Urinary bladder (tissue), 4 donors: ENCODE measurements around the gene SIRPG. TPM values are rescaled to one million over a fixed set of nuclear protein-coding genes. Genes with fewer than 3 reads are reported as not detected.

Source experiments
- DNase-seq: peaks from one replicate; pipeline ENCODE4 v3.0.0-alpha.2; 2015; ENCODE audit errors: extremely low spot score
- H3K27ac ChIP-seq: one replicate; pipeline ENCODE4 v1.5.1; 2013; ENCODE audit warnings: low read depth, mild to moderate bottlenecking, moderate library complexity
- H3K36me3 ChIP-seq: one replicate; pipeline ENCODE4 v1.6.1; 2013; ENCODE audit warnings: mild to moderate bottlenecking, moderate library complexity; ENCODE audit not compliant: insufficient read depth
- H3K4me1 ChIP-seq: one replicate; pipeline ENCODE4 v1.6.1; 2013; ENCODE audit warnings: mild to moderate bottlenecking, moderate library complexity; ENCODE audit not compliant: insufficient read depth
- H3K4me3 ChIP-seq: one replicate; pipeline ENCODE4 v1.5.1; 2013; ENCODE audit warnings: low read depth, low read length
- WGBS: extraction: QIAGEN DNeasy Blood & Tissue Kit; methylation state at CpG from one replicate; pipeline ENCODE4 v1.1.7; 2013; 5-methylcytosine and 5-hydroxymethylcytosine counted together
- polyA plus RNA-seq: library from polyadenylated mRNA; stranded (reverse); fragments of 200-250 nt; gene quantifications from one replicate; pipeline ENCODE4 v1.2.3, GENCODE V29; 2013
- total RNA-seq: library from RNA; depleted of rRNA; stranded (reverse); fragments of >200 nt; gene quantifications from one replicate; pipeline ENCODE4 v1.2.3, GENCODE V29; 2014
- donor health status: healthy with polysubstance abuse.
- donor health status: healthy.

Gene SIRPG
- total and polyA plus RNA-seq, 2 donors, result 0.49 TPM; not detected in 1

DNA sequence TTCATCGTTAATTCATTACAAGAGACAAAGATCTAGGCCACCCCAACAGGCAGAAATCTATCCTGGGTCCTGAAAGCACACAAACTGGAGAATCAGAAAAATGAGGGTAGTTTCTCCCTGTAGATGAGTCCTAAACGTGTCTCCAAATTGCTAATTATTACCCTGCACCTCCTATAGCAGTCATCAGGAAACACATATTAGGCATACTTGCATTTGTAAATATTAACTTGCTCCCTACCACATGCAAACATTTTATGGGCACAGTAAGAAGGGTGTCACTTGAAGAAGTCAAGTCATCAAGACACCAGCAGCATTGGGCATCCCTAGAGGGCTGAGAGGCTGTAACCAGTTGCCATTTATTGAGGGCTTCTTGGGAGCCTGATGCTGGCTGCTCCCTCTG lies 19.8 kb downstream of the SIRPG start:
- H3K36me3 ChIP-seq, result no peaks in the 10 kb centered on the region
- H3K27ac ChIP-seq, result no peak overlapping the region
- H3K4me1 ChIP-seq, result no peaks in the 10 kb centered on the region
- H3K4me3 ChIP-seq, result no peak overlapping the region
- no peak for DNase-seq
- WGBS, result 65% methylated on average over 2 of the region's 2 CpGs

DNA sequence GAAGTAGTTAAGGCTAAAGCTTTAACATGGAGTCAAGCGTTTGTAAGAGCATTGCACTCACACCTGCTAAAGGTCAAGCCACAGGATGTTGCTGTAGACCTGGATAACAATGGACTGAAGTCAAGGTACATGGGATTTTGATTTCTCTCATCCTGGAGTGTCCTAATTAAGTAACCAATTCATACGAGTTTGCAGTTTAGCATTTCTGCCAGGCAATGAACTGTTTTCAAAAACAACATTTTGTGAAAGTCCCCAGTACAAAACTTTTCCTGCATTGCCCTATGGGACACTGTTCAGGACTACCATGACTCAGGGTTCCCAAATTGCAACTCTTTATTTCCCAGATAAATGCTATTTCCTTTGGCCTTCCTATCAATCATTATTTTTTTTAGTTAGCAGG lies 20.4 kb downstream of the SIRPG start:
- H3K27ac ChIP-seq, result no peak overlapping the region
- H3K4me3 ChIP-seq, result no peak overlapping the region
- H3K4me1 ChIP-seq, result no peaks in the 10 kb centered on the region
- no peak for DNase-seq
- 63% methylated on average over 2 of the region's 2 CpGs for WGBS
- H3K36me3 ChIP-seq, result no peaks in the 10 kb centered on the region

DNA sequence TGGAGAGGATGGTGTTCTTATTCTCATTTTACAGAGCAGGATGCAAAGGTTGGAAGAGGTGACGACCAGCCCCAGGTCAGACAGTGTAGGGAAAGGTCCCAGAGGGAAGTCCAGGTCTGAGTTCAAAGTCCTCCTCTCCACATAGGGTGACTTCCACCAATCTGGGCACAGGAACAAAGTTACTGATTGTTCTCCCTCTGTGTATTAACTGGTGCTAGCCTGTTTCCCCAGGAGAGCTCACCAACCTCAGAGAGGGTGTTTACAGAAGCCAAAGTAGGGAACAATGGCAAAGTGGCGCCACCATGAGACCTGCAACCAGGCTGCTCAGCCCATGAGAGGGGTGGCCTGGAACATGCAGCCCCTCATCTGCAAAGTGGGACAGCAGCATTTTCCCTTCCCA lies 21.0 kb downstream of the SIRPG start:
- WGBS, result 75% methylated on average over 2 of the region's 2 CpGs
- H3K4me1 ChIP-seq, result no peaks in the 10 kb centered on the region
- no peak overlapping the region for H3K4me3 ChIP-seq
- no peak overlapping the region for H3K27ac ChIP-seq
- H3K36me3 ChIP-seq, result no peaks in the 10 kb centered on the region
- DNase-seq, result no peak

DNA sequence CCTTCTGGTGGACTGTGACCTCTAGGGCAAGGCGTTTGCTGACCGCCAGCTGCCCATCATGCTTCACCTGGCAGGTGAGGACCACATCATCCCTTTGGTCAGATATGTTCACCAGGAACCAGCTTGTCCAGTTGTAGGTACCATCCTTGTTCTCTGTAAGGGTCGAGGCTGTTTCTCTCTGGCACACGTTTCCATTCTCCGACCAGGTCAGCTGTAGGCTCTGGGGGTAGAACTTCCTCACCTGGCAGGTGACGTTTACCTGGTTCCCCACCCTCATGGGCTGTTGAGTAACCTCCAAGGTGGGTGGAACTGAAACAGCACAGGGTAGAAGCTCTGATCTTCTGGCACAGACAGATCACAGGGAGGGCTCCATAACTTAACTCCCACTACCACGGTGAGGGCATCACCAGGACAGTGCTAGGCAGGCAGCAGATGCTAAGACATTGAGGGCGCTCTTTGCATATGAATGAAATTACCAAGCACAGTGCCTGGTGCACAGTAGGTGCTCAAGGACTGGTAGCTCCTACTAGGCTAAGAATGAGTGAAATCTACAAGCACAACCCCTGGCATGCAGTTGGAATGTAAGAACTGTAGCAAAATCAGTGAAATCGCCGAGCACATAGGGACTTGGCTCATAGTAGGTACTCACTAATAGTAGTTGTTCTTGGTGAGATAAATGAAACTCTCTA lies 22.1 kb downstream of the SIRPG start:
- Histone ChIP-seq H3K27ac (no peak overlapping the region), H3K4me3 (no peak overlapping the region), H3K4me1 (no peaks in the 10 kb centered on the region), H3K36me3 (no peaks in the 10 kb centered on the region)
- 82% methylated on average over 10 of the region's 10 CpGs for WGBS
- no peak for DNase-seq

DNA sequence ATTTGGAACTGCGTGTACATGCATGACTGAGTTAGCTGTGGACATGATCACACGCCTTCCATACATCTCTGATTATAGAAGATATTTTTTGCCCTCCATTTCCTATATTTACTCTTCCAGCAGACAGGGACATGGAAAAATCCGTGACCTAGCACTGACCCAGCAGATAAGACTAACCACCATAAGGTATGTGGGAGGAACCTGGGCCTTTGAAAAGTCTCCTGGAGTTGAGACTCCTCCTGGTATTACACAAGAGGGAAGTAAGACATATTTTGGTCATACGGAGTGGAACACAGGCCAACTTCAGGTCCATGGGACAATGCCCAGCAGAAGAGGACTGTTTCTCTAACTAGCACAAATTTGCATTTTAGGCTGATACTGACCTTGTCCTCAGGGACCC lies 24.0 kb downstream of the SIRPG start:
- DNase-seq, result no peak
- 75% methylated on average over 4 of the region's 4 CpGs for WGBS

DNA sequence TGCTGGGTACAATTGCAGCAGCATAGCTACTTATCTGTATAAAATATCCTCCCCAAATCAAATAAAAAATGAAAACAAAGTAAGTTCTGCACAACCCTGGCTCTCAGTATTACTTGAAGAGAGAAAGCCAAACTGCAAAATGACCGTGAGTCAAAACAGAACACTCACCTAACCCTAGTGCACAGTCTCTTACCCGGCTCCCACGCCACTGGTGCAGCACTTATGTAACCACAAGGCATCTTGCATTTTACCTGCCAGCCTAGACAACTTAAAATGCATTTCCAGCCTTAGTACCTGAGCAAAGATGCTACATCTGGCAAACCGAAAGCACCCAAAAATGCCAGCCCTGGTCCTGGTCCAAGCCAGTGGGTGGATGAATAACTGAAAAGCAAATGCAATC lies 25.4 kb downstream of the SIRPG start:
- WGBS, result 79% methylated on average over 4 of the region's 4 CpGs
- DNase-seq, result no peak
- no peaks in the 10 kb centered on the region for H3K36me3 ChIP-seq

More for the DNA sequence above, 24.0 kb downstream of the SIRPG start:
- H3K4me1 ChIP-seq, result no peaks in the 10 kb centered on the region
- H3K27ac ChIP-seq, result no peak overlapping the region
- H3K36me3 ChIP-seq, result no peaks in the 10 kb centered on the region
- H3K4me3 ChIP-seq, result no peak overlapping the region

DNA sequence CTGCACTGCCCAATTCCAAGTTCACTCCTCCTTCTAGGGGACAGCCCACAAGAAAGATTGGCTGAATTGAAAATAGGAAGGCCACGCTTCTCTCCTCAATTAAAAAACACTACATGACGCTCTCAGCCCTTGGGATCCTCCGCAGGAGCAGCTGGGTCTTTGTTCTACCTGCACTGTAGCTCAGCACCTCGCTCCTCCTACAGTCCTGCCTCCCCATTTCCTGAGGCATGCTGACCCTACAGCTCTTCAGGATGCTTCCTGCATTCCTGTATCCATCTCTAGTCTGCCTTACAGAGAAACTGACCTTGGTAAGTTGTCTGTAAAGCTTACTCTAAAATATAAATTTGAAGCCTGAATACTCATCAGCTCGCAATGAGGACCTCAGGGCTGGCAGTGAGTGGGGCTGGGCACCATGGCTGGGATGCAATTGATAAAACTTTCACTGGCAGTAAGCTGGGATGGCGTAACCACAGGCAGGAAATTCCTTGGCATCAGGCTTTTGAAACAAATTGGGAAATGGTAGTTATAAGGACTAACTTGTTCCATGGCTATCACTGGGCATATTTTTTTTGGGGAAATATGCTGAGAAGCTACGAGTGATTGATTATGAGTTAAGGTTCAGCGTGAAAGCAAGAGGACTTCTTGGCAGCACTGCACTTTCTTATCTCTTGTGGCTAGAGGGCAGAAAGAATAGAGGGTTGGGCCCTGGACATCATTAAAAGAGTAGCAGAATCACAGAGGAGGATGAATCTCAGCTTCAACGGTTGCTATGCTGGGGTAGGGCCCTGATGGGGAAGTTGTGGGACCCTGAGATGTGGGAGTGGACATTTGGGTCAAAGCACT lies 26.0 kb downstream of the SIRPG start:
- Histone ChIP-seq H3K4me1 (no peaks in the 10 kb centered on the region), H3K4me3 (no peak overlapping the region), H3K27ac (no peak overlapping the region), H3K36me3 (no peaks in the 10 kb centered on the region)
- WGBS, result 59% methylated on average over 9 of the region's 9 CpGs
- no peak for DNase-seq

More for the DNA sequence above, 25.4 kb downstream of the SIRPG start:
- Histone ChIP-seq H3K4me3 (no peak overlapping the region), H3K27ac (no peak overlapping the region), H3K4me1 (no peaks in the 10 kb centered on the region)

DNA sequence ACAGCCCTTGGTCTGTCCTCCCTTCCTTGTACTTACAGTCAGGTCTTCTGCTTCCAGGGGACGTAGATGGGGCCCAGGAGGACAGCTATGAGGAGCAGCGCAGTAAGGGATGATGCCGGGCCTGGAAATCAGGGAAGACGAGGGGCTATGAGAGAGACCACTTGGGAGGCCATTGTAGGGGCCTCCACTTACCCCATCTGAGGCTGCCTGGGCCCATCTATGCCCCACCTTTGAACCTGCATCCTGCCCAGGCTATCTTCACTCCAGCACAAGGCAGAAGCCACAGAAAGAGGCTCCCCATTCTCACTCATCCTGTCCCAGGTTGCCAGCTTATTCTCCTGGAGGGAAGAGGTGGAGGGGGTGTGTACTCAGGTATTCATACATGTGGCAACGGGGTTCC lies 27.4 kb downstream of the SIRPG start:
- Histone ChIP-seq H3K4me1 (no peaks in the 10 kb centered on the region), H3K36me3 (no peaks in the 10 kb centered on the region), H3K27ac (no peak overlapping the region), H3K4me3 (no peak overlapping the region)
- WGBS, result 89% methylated on average over 5 of the region's 5 CpGs
- DNase-seq, result no peak

DNA sequence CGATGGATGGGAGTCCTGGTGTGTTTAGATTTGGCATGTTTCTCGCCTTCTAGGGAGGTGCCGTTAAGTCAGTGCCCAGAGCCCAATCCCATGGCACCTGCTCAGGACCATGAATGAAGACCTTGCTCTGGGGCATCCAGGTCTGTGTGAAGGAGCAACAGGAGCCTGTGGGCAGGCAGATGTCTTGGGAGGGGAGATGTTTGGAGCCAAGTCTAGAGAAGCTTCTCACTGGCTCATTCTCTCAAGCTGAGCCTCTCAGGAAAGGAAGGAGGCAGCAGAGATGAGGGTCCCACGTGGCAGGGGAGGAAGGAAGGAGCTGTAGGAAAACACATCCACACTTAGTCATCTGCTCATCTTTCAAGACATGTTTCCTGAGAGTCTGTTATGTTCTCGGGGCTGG lies 28.3 kb downstream of the SIRPG start:
- Histone ChIP-seq H3K36me3 (no peaks in the 10 kb centered on the region), H3K27ac (no peak overlapping the region), H3K4me1 (no peaks in the 10 kb centered on the region), H3K4me3 (no peak overlapping the region)
- WGBS, result 65% methylated on average over 5 of the region's 5 CpGs
- DNase-seq, result no peak

DNA sequence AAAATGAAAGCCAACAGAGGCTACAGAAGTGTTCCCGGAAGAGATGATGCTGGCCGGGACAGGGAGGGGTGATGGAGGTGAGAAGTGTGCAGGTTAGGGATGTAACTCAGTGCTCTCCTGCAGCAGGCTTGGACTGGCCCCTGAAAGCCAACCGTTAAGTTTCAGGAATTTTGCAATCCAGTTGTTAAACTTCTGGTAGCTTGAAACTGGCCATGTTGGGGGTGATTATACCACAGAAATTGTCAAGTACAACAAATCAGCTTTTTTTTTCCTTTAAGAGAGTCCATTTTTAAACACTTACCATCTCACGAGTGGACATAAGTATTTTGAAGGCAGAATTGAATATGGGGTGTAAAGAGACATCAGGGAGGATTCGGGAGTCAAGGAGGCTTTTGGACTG lies 29.0 kb downstream of the SIRPG start:
- no peak overlapping the region for H3K27ac ChIP-seq
- no peaks in the 10 kb centered on the region for H3K4me1 ChIP-seq
- no peaks in the 10 kb centered on the region for H3K36me3 ChIP-seq
- DNase-seq, result no peak
- no peak overlapping the region for H3K4me3 ChIP-seq
- 75% methylated on average over 5 of the region's 5 CpGs for WGBS

DNA sequence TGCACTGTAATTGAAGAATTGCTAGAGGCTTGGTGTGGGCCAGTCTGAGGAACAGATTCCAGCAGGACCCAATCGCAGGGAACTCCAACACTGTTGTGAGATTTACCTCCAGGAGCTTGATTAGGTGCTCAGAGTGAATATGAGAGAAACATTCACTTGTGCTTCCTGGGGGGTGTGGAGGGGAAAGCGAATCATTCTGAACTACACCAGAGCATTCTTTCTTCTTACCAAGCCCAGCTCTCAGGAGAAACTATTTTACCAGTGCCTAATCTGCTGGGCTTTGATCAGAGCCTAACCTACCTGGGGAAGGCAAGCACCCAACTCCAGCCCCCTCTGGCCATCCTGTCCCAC lies 30.4 kb downstream of the SIRPG start:
- Histone ChIP-seq H3K4me3 (no peak overlapping the region), H3K36me3 (no peaks in the 10 kb centered on the region), H3K27ac (no peak overlapping the region), H3K4me1 (no peaks in the 10 kb centered on the region)
- DNase-seq, result no peak
- 76% methylated on average over 2 of the region's 2 CpGs for WGBS

DNA sequence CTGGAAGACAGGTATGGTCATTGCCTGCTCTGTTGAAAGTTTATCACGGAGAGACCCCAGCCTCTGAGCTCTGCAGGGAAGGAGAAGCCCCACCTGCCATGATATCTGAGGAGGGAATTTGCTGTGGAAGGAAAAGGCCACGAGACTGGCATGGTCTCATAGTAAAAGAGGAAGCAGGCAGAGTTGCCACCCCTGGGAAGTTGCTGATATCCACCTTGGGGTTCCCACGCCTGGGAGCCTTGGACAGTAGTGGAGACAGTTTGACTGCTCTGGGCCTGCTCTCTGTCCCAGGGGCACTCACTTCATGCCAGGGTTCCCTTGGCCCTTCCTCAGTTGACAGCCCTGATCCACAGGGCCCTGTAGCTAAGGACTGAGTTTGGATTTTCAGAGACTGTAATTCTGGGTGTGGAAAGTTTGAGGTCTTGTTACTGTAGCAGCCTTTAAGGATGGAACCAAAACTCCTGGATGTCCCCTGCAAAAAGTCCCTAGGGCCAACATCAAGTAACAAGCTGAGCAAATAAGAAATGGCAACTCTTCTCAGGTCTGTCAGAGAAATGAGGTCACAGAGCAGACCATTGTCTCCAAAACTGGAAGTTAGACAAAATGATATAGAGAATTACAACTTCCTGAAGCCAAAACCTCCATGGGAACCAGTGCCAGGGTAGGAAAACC lies 30.9 kb downstream of the SIRPG start:
- WGBS, result 72% methylated on average over 3 of the region's 3 CpGs
- no peak for DNase-seq
- no peak overlapping the region for H3K4me3 ChIP-seq

DNA sequence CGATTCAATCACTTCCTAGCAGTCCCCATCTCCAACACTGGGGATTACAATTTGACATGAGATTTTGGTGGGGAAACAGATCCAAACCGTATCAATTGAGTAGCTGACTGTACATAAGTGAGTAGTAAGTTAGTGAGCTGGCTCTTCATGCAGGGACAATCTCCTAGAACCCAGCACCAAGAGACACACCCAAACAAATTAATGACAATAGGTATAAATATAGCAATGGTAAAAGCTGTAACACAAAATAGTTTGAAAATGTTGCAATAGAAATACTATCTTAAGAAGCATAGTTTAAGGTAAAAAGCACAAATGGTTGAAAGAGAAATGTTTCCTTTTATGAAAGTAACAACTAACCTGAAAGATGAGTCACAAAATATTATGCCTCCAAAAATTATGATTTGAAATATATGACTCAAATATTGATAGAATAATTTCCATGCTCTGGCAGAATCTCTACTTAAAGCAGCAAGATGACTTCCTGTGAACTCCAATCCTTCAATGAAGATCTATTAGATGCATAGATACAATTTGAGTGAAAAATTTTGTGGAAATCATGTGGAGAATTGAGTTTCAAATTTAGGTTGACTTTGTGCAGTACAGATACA lies 32.4 kb downstream of the SIRPG start:
- Histone ChIP-seq H3K4me3 (no peak overlapping the region), H3K27ac (no peak overlapping the region), H3K4me1 (no peaks in the 10 kb centered on the region), H3K36me3 (no peaks in the 10 kb centered on the region)
- 52% methylated on average over 2 of the region's 2 CpGs for WGBS
- DNase-seq, result no peak

More for the DNA sequence above, 30.9 kb downstream of the SIRPG start:
- no peaks in the 10 kb centered on the region for H3K36me3 ChIP-seq
- no peak overlapping the region for H3K27ac ChIP-seq
- H3K4me1 ChIP-seq, result no peaks in the 10 kb centered on the region
